GM12878 (cell line): ENCODE results near the gene OR7A5. TPM values are rescaled to one million over a fixed set of nuclear protein-coding genes. Genes with fewer than 3 reads are reported as not detected.

Source experiments
- ATAC-seq: fragments of 200-7000 bp; cut with Tn5 transposase; 3 replicates; pipeline ENCODE4 v1.9.1; 2020; ENCODE audit warnings: mild to moderate bottlenecking, moderate library complexity
- BruUV-seq: library from RNA; stranded (reverse); fragments of 400-500 nt; replicated peaks from 2 replicates; lab custom pipeline; 2021; lab: Mats Ljungman, UMichigan
- CTCF ChIA-PET: fragments of 300-600 bp; sonication (Branson Sonifier 250); formaldehyde crosslinking; extraction: SDS; loops from one replicate; lab custom pipeline; 2021; ENCODE audit warnings: inconsistent platforms; lab: Yijun Ruan, JAX
- POLR2A ChIA-PET: fragments of 350-600 bp; formaldehyde crosslinking; extraction: SDS; loops from one replicate; lab custom pipeline; 2021; ENCODE audit warnings: inconsistent platforms; lab: Charles Lee
- RAD21 ChIA-PET: fragments of 300-600 bp; sonication (Branson Sonifier 250); formaldehyde crosslinking; loops from one replicate; lab custom pipeline; 2023; ENCODE audit warnings: antibody characterized with exemption; ENCODE audit not compliant: unreplicated experiment; lab: Charles Lee
- SMC1A ChIA-PET: fragments of 300-600 bp; sonication (Branson Sonifier 250); formaldehyde crosslinking; loops from one replicate; lab custom pipeline; 2023; ENCODE audit not compliant: unreplicated experiment, uncharacterized antibody; lab: Charles Lee
- DNase-seq: peaks from one replicate; pipeline ENCODE4 v3.0.0-alpha.2; 2011; ENCODE audit warnings: low read depth, low spot score
- FAIRE-seq: peaks from 3 replicates; lab custom pipeline; 2011; peaks lifted over from hg19 to GRCh38; lab: Jason Lieb, UNC
- H2AFZ ChIP-seq: 2 replicates; pipeline ENCODE4 v1.6.0; 2011; ENCODE audit warnings: low read depth, low read length, control low read depth; ENCODE audit not compliant: control insufficient read depth
- H3K27ac ChIP-seq: 2 replicates; pipeline ENCODE4 v1.5.1; 2011; ENCODE audit warnings: control low read depth; ENCODE audit not compliant: control insufficient read depth, insufficient read depth
- H3K27me3 ChIP-seq, 2 experiments: replicated peaks in 1 of 2; 2 replicates each; pipeline versions ENCODE4 v1.6.0 to v1.6.1; 2011; ENCODE audit warnings: low read length in 1 of 2; ENCODE audit not compliant: control insufficient read depth in 2 of 2, insufficient read depth in 2 of 2
- H3K36me3 ChIP-seq, 2 experiments: 2 replicates each; pipeline ENCODE4 v1.5.1; 2011; ENCODE audit warnings: low read length in 1 of 2; ENCODE audit not compliant: control insufficient read depth in 2 of 2, insufficient read depth in 2 of 2
- H3K4me1 ChIP-seq: 2 replicates; pipeline ENCODE4 v1.6.1; 2011; ENCODE audit warnings: mild to moderate bottlenecking, low read length, moderate library complexity, mixed read lengths; ENCODE audit not compliant: control insufficient read depth, insufficient read depth
- H3K4me2 ChIP-seq: 2 replicates; pipeline ENCODE4 v1.6.0; 2011; ENCODE audit warnings: control low read depth; ENCODE audit not compliant: control insufficient read depth, insufficient read depth
- H3K4me3 ChIP-seq: fragments of 200-600 bp; sonication (generic); 2 replicates; pipeline ENCODE4 v1.5.1; 2016
- H3K79me2 ChIP-seq: 2 replicates; pipeline ENCODE4 v1.6.0; 2011; ENCODE audit warnings: low read length; ENCODE audit not compliant: control insufficient read depth, insufficient read depth
- H3K9ac ChIP-seq: 2 replicates; pipeline ENCODE4 v1.8.0; 2011; ENCODE audit warnings: low read length, control low read depth, mixed read lengths; ENCODE audit not compliant: control insufficient read depth, insufficient read depth
- H3K9me3 ChIP-seq: replicated peaks from 3 replicates; pipeline ENCODE4 v1.5.1; 2011; ENCODE audit warnings: mild to moderate bottlenecking, low read length; ENCODE audit not compliant: control insufficient read depth, insufficient read depth
- H4K20me1 ChIP-seq: 2 replicates; pipeline ENCODE4 v1.6.0; 2011; ENCODE audit not compliant: control insufficient read depth, insufficient read depth
- BHLHE40 ChIP-seq, 2 experiments: fragments of 450-650 bp in 1 of 2; IDR thresholded peaks; 2 replicates each; pipeline ENCODE4 v1.6.1; 2011 to 2017; ENCODE audit warnings: low read depth in 2 of 2, borderline replicate concordance in 1 of 2, improper control_type of control experiment in 1 of 2, low read length in 1 of 2, mild to moderate bottlenecking in 1 of 2
- CBFB ChIP-seq: IDR thresholded peaks from 2 replicates; pipeline ENCODE4 v1.6.1; 2016; ENCODE audit warnings: antibody characterized with exemption, low read depth
- CHD2 ChIP-seq: IDR thresholded peaks from 2 replicates; pipeline ENCODE4 v1.6.1; 2011; ENCODE audit warnings: low read depth, low read length, improper control_type of control experiment, borderline replicate concordance
- EED ChIP-seq: sonication (generic); IDR thresholded peaks from 2 replicates; pipeline ENCODE4 v1.6.1; 2016; ENCODE audit warnings: antibody characterized with exemption, low read depth
- ESRRA ChIP-seq: IDR thresholded peaks from 2 replicates; pipeline ENCODE4 v1.6.1; 2012; ENCODE audit warnings: mild to moderate bottlenecking, low read length, improper control_type of control experiment
- HDAC6 ChIP-seq: fragments of 200-600 bp; sonication (generic); IDR thresholded peaks from one replicate; pipeline ENCODE4 v1.8.0; 2017; ENCODE audit warnings: antibody characterized with exemption; ENCODE audit not compliant: unreplicated experiment
- KAT2A ChIP-seq: conservative IDR thresholded peaks from 2 replicates; pipeline ENCODE4 v1.6.1; 2011; ENCODE audit warnings: low read depth, low read length; ENCODE audit not compliant: control insufficient read depth
- LARP7 ChIP-seq: fragments of 450-650 bp; IDR thresholded peaks from 2 replicates; pipeline ENCODE4 v1.6.1; 2017; ENCODE audit warnings: mild to moderate bottlenecking
- MAX ChIP-seq: IDR thresholded peaks from 2 replicates; pipeline ENCODE4 v1.6.1; 2012; ENCODE audit warnings: low read depth, low read length, improper control_type of control experiment
- NR2C1 ChIP-seq: fragments of 450-650 bp; IDR thresholded peaks from 2 replicates; pipeline ENCODE4 v1.6.1; 2017; ENCODE audit warnings: antibody characterized with exemption, mild to moderate bottlenecking, moderate library complexity
- PAX5 ChIP-seq: IDR thresholded peaks from 2 replicates; pipeline ENCODE4 v1.6.1; 2011; ENCODE audit warnings: low read depth, low read length, borderline replicate concordance
- ZNF207 ChIP-seq: fragments of 450-650 bp; IDR thresholded peaks from 2 replicates; pipeline ENCODE4 v1.6.1; 2014; ENCODE audit warnings: antibody characterized with exemption, mild to moderate bottlenecking, borderline replicate concordance
- ZNF384 ChIP-seq: IDR thresholded peaks from 2 replicates; pipeline ENCODE4 v1.6.1; 2012; ENCODE audit warnings: low read depth, mild to moderate bottlenecking, low read length, improper control_type of control experiment, borderline replicate concordance
- WGBS: methylation state at CpG from one replicate; pipeline ENCODE4 v1.1.6; 2016; ENCODE audit warnings: low lambda C conversion rate; ENCODE audit not compliant: insufficient replicate concordance, insufficient coverage; ENCODE audit errors: missing lambda C conversion rate; 5-methylcytosine and 5-hydroxymethylcytosine counted together
- in situ Hi-C: fragments of 300-500 bp; cut with MboI; formaldehyde crosslinking; loops from 9 replicates; pipeline ENCODE4 v1.14.3; 2018; ENCODE audit warnings: mixed read lengths
- intact Hi-C: fragments of 100-400 bp; cut with micrococcal nuclease; formaldehyde crosslinking; loops from one replicate; pipeline ENCODE4 v1.14.2; 2022; ENCODE audit not compliant: unreplicated experiment
- polyA plus RNA-seq, 11 experiments: library from polyadenylated mRNA; depleted of rRNA in 4 of 11; unstranded in 6 of 11; stranded (reverse) in 5 of 11; fragments of >200 nt; fragmentation: Nextera tagmentation in 4 of 11; fragmentation: Illumina TruSeq in 1 of 11; extraction: Ambion mirVana in 4 of 11; extraction: Trizol in 1 of 11; gene quantifications; 1 replicate in 1 of 11; 2 replicates in 10 of 11; pipeline versions ENCODE4 v1.2.1 to v1.2.3, GENCODE V29; 2011 to 2016; ENCODE audit warnings: inconsistent platforms in 2 of 11, missing spikeins in 2 of 11, low read depth in 1 of 11
- total RNA-seq, 4 experiments: library from RNA; depleted of rRNA in 3 of 4; stranded (reverse); fragments of >200 nt in 3 of 4; fragmentation: Illumina TruSeq in 1 of 4; extraction: Trizol in 1 of 4; gene quantifications; 2 replicates each; pipeline versions ENCODE4 v1.2.1 to v1.2.3, GENCODE V29; 2013 to 2021
- TF ChIP-seq, protein P1 (sequence below): IDR thresholded peaks from 2 replicates; pipeline ENCODE4 v1.6.1; 2011; ENCODE audit warnings: borderline replicate concordance, low read depth, mild to moderate bottlenecking, moderate library complexity, mixed read lengths, low read length; ENCODE audit not compliant: insufficient read depth; ENCODE audit errors: extremely low read length

The OR7A5 gene
- total and polyA plus RNA-seq, 10 of the 15 experiments (the other 5 are each of a cell fraction or from before 2014, with no cell fraction given) = not detected

DNA sequence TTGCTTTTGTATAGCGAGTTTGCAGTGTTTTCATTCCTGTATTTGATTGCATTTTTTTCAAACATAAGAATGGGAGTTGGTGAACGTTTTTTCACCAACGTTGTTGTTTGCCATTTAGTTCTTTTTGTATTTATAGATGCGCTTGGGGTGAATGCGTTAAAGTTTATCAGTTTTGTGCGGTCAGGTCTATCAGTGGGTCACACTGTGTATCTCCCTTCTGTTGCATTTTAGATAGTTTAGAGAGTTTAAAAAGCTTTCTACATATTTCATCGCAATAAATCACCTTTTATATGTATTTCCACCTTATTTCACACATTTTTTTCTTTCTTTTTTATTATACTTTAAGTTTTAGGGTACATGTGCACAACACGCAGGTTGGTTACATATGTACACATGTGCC lies 16.4 kb downstream of the OR7A5 start:
- intact Hi-C loops (no loop called here), in situ Hi-C loops (no loop called here)
- BruUV-seq = no TSS peak
- Histone ChIP-seq H3K27ac (no peak overlapping the region), H3K4me1 (no peaks in the 10 kb centered on the region), H4K20me1 (no peaks in the 10 kb centered on the region), H3K36me3 (no peaks in the 10 kb centered on the region)
- TF ChIP-seq ZNF384 (no peak), EED (no peak), CBFB (no peak), ESRRA (no peak), LARP7 (no peak), PAX5 (no peak), MAX (no peak), HDAC6 (no peak), BHLHE40 (IDR thresholded peaks at IDR 0.05; ENCODE audit: borderline replicate concordance in 1 of 2, low read depth in 2 of 2, low read length in 1 of 2) (no peak), ZNF207 (no peak), CHD2 (no peak), NR2C1 (no peak), KAT2A (no peak)
- TF ChIP-seq, protein P1, sequence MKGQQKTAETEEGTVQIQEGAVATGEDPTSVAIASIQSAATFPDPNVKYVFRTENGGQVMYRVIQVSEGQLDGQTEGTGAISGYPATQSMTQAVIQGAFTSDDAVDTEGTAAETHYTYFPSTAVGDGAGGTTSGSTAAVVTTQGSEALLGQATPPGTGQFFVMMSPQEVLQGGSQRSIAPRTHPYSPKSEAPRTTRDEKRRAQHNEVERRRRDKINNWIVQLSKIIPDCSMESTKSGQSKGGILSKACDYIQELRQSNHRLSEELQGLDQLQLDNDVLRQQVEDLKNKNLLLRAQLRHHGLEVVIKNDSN = no peak
- TF ChIP-seq, all 136 proteins: peak for 0
- Histone ChIP-seq H3K27me3 (no peaks in the 10 kb centered on the region), H3K4me2 (no peak overlapping the region), H3K4me3 (no peak overlapping the region), H3K79me2 (no peaks in the 10 kb centered on the region), H3K9me3 (no peaks in the 10 kb centered on the region), H2AFZ (no peak overlapping the region), H3K9ac (no peak overlapping the region)
- ATAC-seq = no peak
- SMC1A ChIA-PET = no interaction called here
- POLR2A ChIA-PET = no interaction called here
- CTCF ChIA-PET = no interaction called here
- no peak for DNase-seq
- RAD21 ChIA-PET = no interaction called here
- WGBS = 55% methylated on average over 8 of the region's 8 CpGs
- FAIRE-seq = no peak
